CD4-positive, CD25-positive, alpha-beta regulatory T cell (primary cell): ENCODE results near the gene C18orf63. TPM values are rescaled to one million over a fixed set of nuclear protein-coding genes. Genes with fewer than 3 reads are reported as not detected.

Experiments used
- ATAC-seq, 2 donors: fragments of 150-1000 bp; cut with Tn5 transposase; one replicate each; pipeline ENCODE4 v1.10.0; 2021; ENCODE audit warnings: low read depth in 2 of 2, moderate number of reproducible peaks in 2 of 2, moderate library complexity in 1 of 2
- DNase-seq, 3 donors: peaks; one replicate each; pipeline versions ENCODE4 v3.0.0 to v3.0.0-alpha.2; 2012 to 2022; ENCODE audit warnings: mixed read lengths in 1 of 3
- H3K27ac ChIP-seq: one replicate; pipeline ENCODE4 v1.7.0; 2013; ENCODE audit warnings: mild to moderate bottlenecking, low read length; ENCODE audit not compliant: insufficient read depth, poor library complexity, severe bottlenecking
- H3K27me3 ChIP-seq: one replicate; pipeline ENCODE4 v1.7.0; 2013; ENCODE audit warnings: low read length; ENCODE audit not compliant: control insufficient read depth, insufficient read depth
- H3K36me3 ChIP-seq: one replicate; pipeline ENCODE4 v1.7.0; 2013; ENCODE audit warnings: mild to moderate bottlenecking, low read length, moderate library complexity; ENCODE audit not compliant: control insufficient read depth, insufficient read depth
- H3K4me1 ChIP-seq: 2 replicates; pipeline ENCODE4 v1.7.0; 2013; ENCODE audit warnings: mild to moderate bottlenecking, low read length; ENCODE audit not compliant: insufficient read depth, control insufficient read depth, poor library complexity, severe bottlenecking
- H3K4me3 ChIP-seq: one replicate; pipeline ENCODE4 v1.7.0; 2013; ENCODE audit warnings: low read depth, mild to moderate bottlenecking, low read length, moderate library complexity
- H3K9me3 ChIP-seq, 2 experiments: 1 replicate in 1 of 2; 2 replicates in 1 of 2; pipeline ENCODE4 v1.7.0; 2013; ENCODE audit warnings: low read length in 2 of 2, mild to moderate bottlenecking in 1 of 2, moderate library complexity in 1 of 2; ENCODE audit not compliant: control insufficient read depth in 2 of 2
- H3K27ac Mint-ChIP-seq, 3 donors: one replicate each; pipeline ENCODE4 v1.8.0; 2020 to 2022; ENCODE audit warnings: mild to moderate bottlenecking in 3 of 3, mixed read lengths in 3 of 3, moderate library complexity in 2 of 3
- H3K27me3 Mint-ChIP-seq: one replicate; pipeline ENCODE4 v1.8.0; 2022; ENCODE audit warnings: mild to moderate bottlenecking, mixed read lengths
- H3K36me3 Mint-ChIP-seq: one replicate; pipeline ENCODE4 v1.8.0; 2020; ENCODE audit warnings: mixed read lengths
- H3K4me1 Mint-ChIP-seq, 4 donors: one replicate each; pipeline ENCODE4 v1.8.0; 2020 to 2022; ENCODE audit warnings: mixed read lengths in 4 of 4, mild to moderate bottlenecking in 1 of 4
- H3K4me3 Mint-ChIP-seq, 4 donors: one replicate each; pipeline ENCODE4 v1.8.0; 2020 to 2022; ENCODE audit warnings: mild to moderate bottlenecking in 4 of 4, mixed read lengths in 4 of 4, moderate library complexity in 3 of 4
- H3K9me3 Mint-ChIP-seq, 7 donors: one replicate each; pipeline ENCODE4 v1.8.0; 2020 to 2022; ENCODE audit warnings: mixed read lengths in 7 of 7, mild to moderate bottlenecking in 3 of 7, moderate library complexity in 2 of 7
- polyA plus RNA-seq, 4 donors: library from polyadenylated mRNA; unstranded; fragments of 300-500 nt; fragmentation: Illumina TruSeq; gene quantifications; one replicate each; pipeline ENCODE4 v1.2.3, GENCODE V29; 2021
- total RNA-seq: library from RNA; stranded (reverse); gene quantifications from one replicate; pipeline ENCODE4 v1.2.3, GENCODE V29; 2022

The C18orf63 gene
- total and polyA plus RNA-seq, 5 donors from 2014 or later = not detected

GRCh38 chr18:74390900-74391299, 75.3 kb downstream of the C18orf63 start:
- Histone ChIP-seq H3K36me3 (no peaks in the 10 kb centered on the region), H3K27me3 (peaks cover 3% of the 10 kb centered on the region), H3K4me1 (no peaks in the 10 kb centered on the region), H3K4me3 (no peak overlapping the region), H3K9me3 (no peaks in the 10 kb centered on the region), H3K27ac (no peak overlapping the region)
- DNase-seq (no peak), ATAC-seq (no peak)
- no peak overlapping the region for H3K27ac Mint-ChIP-seq
- H3K9me3 Mint-ChIP-seq = no peaks in the 10 kb centered on the region
- H3K4me3 Mint-ChIP-seq = no peak overlapping the region
- H3K36me3 Mint-ChIP-seq = no peaks in the 10 kb centered on the region
- H3K4me1 Mint-ChIP-seq = peaks cover 0 to 7% (median 2%) of the 10 kb centered on the region in 4 donors
- peaks cover 33% of the 10 kb centered on the region for H3K27me3 Mint-ChIP-seq

- Mint-ChIP-seq H3K4me1 (peaks cover 0 to 7% (median 2%) of the 10 kb centered on the region in 4 donors), H3K4me3 (no peak overlapping the region), H3K36me3 (no peaks in the 10 kb centered on the region), H3K9me3 (no peaks in the 10 kb centered on the region), H3K27me3 (peaks cover 34% of the 10 kb centered on the region), H3K27ac (no peak overlapping the region)
- Histone ChIP-seq H3K27ac (no peak overlapping the region), H3K4me3 (no peak overlapping the region), H3K9me3 (no peaks in the 10 kb centered on the region), H3K36me3 (no peaks in the 10 kb centered on the region), H3K4me1 (no peaks in the 10 kb centered on the region), H3K27me3 (peaks cover 3% of the 10 kb centered on the region)
- ATAC-seq (no peak), DNase-seq (no peak)
Measured at GRCh38 chr18:74392323-74392722, 76.7 kb downstream of the C18orf63 start.

- H3K27ac Mint-ChIP-seq = no peak overlapping the region
- peaks cover 0 to 4% (median 0%) of the 10 kb centered on the region in 4 donors for H3K4me1 Mint-ChIP-seq
- no peaks in the 10 kb centered on the region for H3K36me3 Mint-ChIP-seq
- H3K27me3 Mint-ChIP-seq = peaks cover 40% of the 10 kb centered on the region
- ATAC-seq (no peak), DNase-seq (no peak)
- Histone ChIP-seq H3K27me3 (peaks cover 6% of the 10 kb centered on the region), H3K36me3 (no peaks in the 10 kb centered on the region), H3K9me3 (no peaks in the 10 kb centered on the region), H3K4me1 (no peaks in the 10 kb centered on the region), H3K4me3 (no peak overlapping the region), H3K27ac (no peak overlapping the region)
- H3K4me3 Mint-ChIP-seq = no peak overlapping the region
- H3K9me3 Mint-ChIP-seq = no peaks in the 10 kb centered on the region
Measured at GRCh38 chr18:74395006-74395405, 79.4 kb downstream of the C18orf63 start.

- no peaks in the 10 kb centered on the region for H3K36me3 ChIP-seq
- ATAC-seq (no peak), DNase-seq (no peak)
- no peak overlapping the region for H3K27ac ChIP-seq
- Mint-ChIP-seq H3K4me1 (peaks cover 0 to 4% (median 0%) of the 10 kb centered on the region in 4 donors), H3K27me3 (peaks cover 41% of the 10 kb centered on the region), H3K9me3 (no peaks in the 10 kb centered on the region), H3K4me3 (no peak overlapping the region), H3K36me3 (no peaks in the 10 kb centered on the region), H3K27ac (no peak overlapping the region)
- no peaks in the 10 kb centered on the region for H3K9me3 ChIP-seq
- no peak overlapping the region for H3K4me3 ChIP-seq
- H3K4me1 ChIP-seq = no peaks in the 10 kb centered on the region
- peaks cover 6% of the 10 kb centered on the region for H3K27me3 ChIP-seq
Measured at GRCh38 chr18:74395648-74396154, 80.1 kb downstream of the C18orf63 start.

GRCh38 chr18:74396171-74397169, 80.8 kb downstream of the C18orf63 start:
- Histone ChIP-seq H3K27me3 (peaks cover 6% of the 10 kb centered on the region), H3K9me3 (no peaks in the 10 kb centered on the region), H3K36me3 (no peaks in the 10 kb centered on the region), H3K4me1 (no peaks in the 10 kb centered on the region), H3K27ac (no peak overlapping the region), H3K4me3 (no peak overlapping the region)
- Mint-ChIP-seq H3K9me3 (no peaks in the 10 kb centered on the region), H3K27me3 (peaks cover 37% of the 10 kb centered on the region), H3K4me1 (peaks cover 0 to 4% (median 0%) of the 10 kb centered on the region in 4 donors), H3K36me3 (no peaks in the 10 kb centered on the region), H3K4me3 (no peak overlapping the region), H3K27ac (no peak overlapping the region)
- ATAC-seq (no peak), DNase-seq (no peak)

GRCh38 chr18:74397572-74397971, 81.9 kb downstream of the C18orf63 start:
- Mint-ChIP-seq H3K4me3 (no peak overlapping the region), H3K36me3 (no peaks in the 10 kb centered on the region), H3K27me3 (peaks cover 30% of the 10 kb centered on the region), H3K9me3 (no peaks in the 10 kb centered on the region), H3K4me1 (peaks cover 0 to 4% (median 0%) of the 10 kb centered on the region in 4 donors), H3K27ac (no peak overlapping the region)
- Histone ChIP-seq H3K9me3 (no peaks in the 10 kb centered on the region), H3K36me3 (no peaks in the 10 kb centered on the region), H3K27ac (no peak overlapping the region), H3K27me3 (peaks cover 3% of the 10 kb centered on the region), H3K4me3 (no peak overlapping the region), H3K4me1 (no peaks in the 10 kb centered on the region)
- DNase-seq (no peak), ATAC-seq (no peak)

- no peak overlapping the region for H3K27ac ChIP-seq
- no peaks in the 10 kb centered on the region for H3K4me1 ChIP-seq
- H3K4me3 ChIP-seq = no peak overlapping the region
- DNase-seq = no peak
- H3K36me3 Mint-ChIP-seq = no peaks in the 10 kb centered on the region
- H3K9me3 ChIP-seq = no peaks in the 10 kb centered on the region
- no peak overlapping the region for H3K4me3 Mint-ChIP-seq
- peaks cover 3% of the 10 kb centered on the region for H3K27me3 ChIP-seq
- peaks cover 23% of the 10 kb centered on the region for H3K27me3 Mint-ChIP-seq
- no peak overlapping the region for H3K27ac Mint-ChIP-seq
- H3K36me3 ChIP-seq = no peaks in the 10 kb centered on the region
- H3K9me3 Mint-ChIP-seq = no peaks in the 10 kb centered on the region
- no peak for ATAC-seq
- peaks cover 0 to 4% (median 0%) of the 10 kb centered on the region in 4 donors for H3K4me1 Mint-ChIP-seq
Measured at GRCh38 chr18:74399091-74399887, 83.7 kb downstream of the C18orf63 start.
